PC-3 (cell line): Measurements from ENCODE around the gene TMEM219. TPM values are rescaled to one million over a fixed set of nuclear protein-coding genes. Genes with fewer than 3 reads are reported as not detected.

ENCODE experiments used
- ATAC-seq: fragments of 200-7000 bp; cut with Tn5 transposase; 2 replicates; pipeline ENCODE4 v1.9.1; 2020; ENCODE audit warnings: mild to moderate bottlenecking, moderate library complexity
- BruUV-seq: library from RNA; stranded (reverse); fragments of 400-500 nt; replicated peaks from 2 replicates; lab custom pipeline; 2021; lab: Mats Ljungman, UMichigan
- CTCF ChIA-PET: fragments of 300-600 bp; sonication (Branson Sonifier 250); formaldehyde crosslinking; loops from one replicate; lab custom pipeline; 2022; ENCODE audit warnings: antibody characterized with exemption; lab: Charles Lee
- POLR2A ChIA-PET: fragments of 300-600 bp; sonication (Branson Sonifier 250); formaldehyde crosslinking; loops from one replicate; lab custom pipeline; 2022; ENCODE audit warnings: antibody characterized with exemption; ENCODE audit not compliant: unreplicated experiment; lab: Charles Lee
- DNase-seq: peaks from one replicate; pipeline ENCODE4 v3.0.0-alpha.2; 2015
- H2AFZ ChIP-seq: fragments of 300-600 bp; sonication (generic); 2 replicates; pipeline ENCODE4 v1.6.0; 2016; ENCODE audit warnings: antibody characterized with exemption, low read length
- H3F3A ChIP-seq: fragments of 300-600 bp; sonication (generic); one replicate; pipeline ENCODE4 v1.6.0; 2017; ENCODE audit warnings: antibody characterized with exemption, low read length, control low read depth, mild to moderate bottlenecking; ENCODE audit not compliant: unreplicated experiment
- H3K27ac ChIP-seq: fragments of 300-600 bp; sonication (generic); 2 replicates; pipeline ENCODE4 v1.5.1; 2016; ENCODE audit warnings: mild to moderate bottlenecking, low read length
- H3K27me3 ChIP-seq: fragments of 300-600 bp; sonication (generic); 2 replicates; pipeline ENCODE4 v1.6.1; 2016; ENCODE audit warnings: low read length, mixed read lengths
- H3K36me3 ChIP-seq: fragments of 300-600 bp; sonication (generic); 2 replicates; pipeline ENCODE4 v1.6.1; 2016; ENCODE audit warnings: low read depth, mixed run types, low read length, mixed read lengths
- H3K4me1 ChIP-seq: fragments of 300-600 bp; sonication (generic); 2 replicates; pipeline ENCODE4 v1.5.1; 2016; ENCODE audit warnings: low read length; ENCODE audit not compliant: insufficient read depth
- H3K4me2 ChIP-seq: fragments of 300-600 bp; sonication (generic); 2 replicates; pipeline ENCODE4 v1.6.0; 2016; ENCODE audit warnings: low read length
- H3K4me3 ChIP-seq: fragments of 300-600 bp; sonication (generic); 2 replicates; pipeline ENCODE4 v1.5.1; 2016; ENCODE audit warnings: mild to moderate bottlenecking, low read length, mixed read lengths
- H3K79me2 ChIP-seq: fragments of 300-600 bp; sonication (generic); 2 replicates; pipeline ENCODE4 v1.6.1; 2017; ENCODE audit warnings: low read length, mixed read lengths
- H3K9ac ChIP-seq: fragments of 300-600 bp; sonication (generic); 2 replicates; pipeline ENCODE4 v1.6.0; 2016; ENCODE audit warnings: mild to moderate bottlenecking, low read length
- H3K9me2 ChIP-seq: fragments of 300-600 bp; sonication (generic); replicated peaks from 2 replicates; pipeline ENCODE4 v1.6.1; 2016; ENCODE audit warnings: mixed run types, low read length, mixed read lengths
- H3K9me3 ChIP-seq: fragments of 300-600 bp; sonication (generic); 2 replicates; pipeline ENCODE4 v1.6.1; 2016; ENCODE audit warnings: low read length, mixed read lengths
- H4K20me1 ChIP-seq: fragments of 300-600 bp; sonication (generic); 2 replicates; pipeline ENCODE4 v1.6.1; 2016; ENCODE audit warnings: low read length, mixed read lengths
- CTCF ChIP-seq: fragments of 300-600 bp; sonication (generic); conservative IDR thresholded peaks from 2 replicates; pipeline ENCODE4 v1.5.1; 2017; ENCODE audit warnings: antibody characterized with exemption, low read depth, mild to moderate bottlenecking, low read length
- EZH2 ChIP-seq: fragments of 300-600 bp; sonication (generic); IDR thresholded peaks from one replicate; pipeline ENCODE4 v1.6.1; 2017; ENCODE audit warnings: antibody characterized with exemption, mild to moderate bottlenecking, low read length; ENCODE audit not compliant: unreplicated experiment
- EZH2phosphoT487 ChIP-seq: fragments of 300-600 bp; sonication (generic); IDR thresholded peaks from 2 replicates; pipeline ENCODE4 v1.6.1; 2018; ENCODE audit warnings: mild to moderate bottlenecking, antibody characterized with exemption, low read length, borderline replicate concordance
- intact Hi-C: fragments of 100-400 bp; cut with micrococcal nuclease; formaldehyde crosslinking; loops from 2 replicates; pipeline ENCODE4 v1.9.0; 2023
- total RNA-seq: library from RNA; depleted of rRNA; stranded (reverse); fragments of >200 nt; gene quantifications from 2 replicates; pipeline ENCODE4 v1.2.3, GENCODE V29; 2014

Gene TMEM219
- total RNA-seq, 1 experiment from 2014 or later = 60.9 TPM

GRCh38 chr16:29982560-29983419 lies 20.9 kb downstream of the TMEM219 start:
- peaks cover 6% of the 10 kb centered on the region for H3K79me2 ChIP-seq
- no peaks in the 10 kb centered on the region for H3K27me3 ChIP-seq
- no peak overlapping the region for H3K9ac ChIP-seq
- H3K27ac ChIP-seq = no peak overlapping the region
- intact Hi-C loops = no loop called here
- no peaks in the 10 kb centered on the region for H3K9me3 ChIP-seq
- H3F3A ChIP-seq = no peaks in the 10 kb centered on the region
- ChIA-PET POLR2A (no interaction called here), CTCF (no interaction called here)
- no peaks in the 10 kb centered on the region for H4K20me1 ChIP-seq
- no peaks in the 10 kb centered on the region for H3K9me2 ChIP-seq
- ATAC-seq (no peak), DNase-seq (no peak)
- peaks cover 43% of the 10 kb centered on the region for H3K36me3 ChIP-seq
- BruUV-seq = no TSS peak
- no peak overlapping the region for H3K4me3 ChIP-seq
- TF ChIP-seq EZH2phosphoT487 (no peak), CTCF (no peak), EZH2 (no peak)
- H2AFZ ChIP-seq = no peak overlapping the region
- H3K4me2 ChIP-seq = no peak overlapping the region
- no peaks in the 10 kb centered on the region for H3K4me1 ChIP-seq

GRCh38 chr16:29983420-29984136 lies 21.7 kb downstream of the TMEM219 start:
- ChIA-PET POLR2A (no interaction called here), CTCF (no interaction called here)
- peaks cover 36% of the 10 kb centered on the region for H3K36me3 ChIP-seq

More at GRCh38 chr16:29983420-29984136, 21.7 kb downstream of the TMEM219 start:
- H3K27ac ChIP-seq = no peak overlapping the region
- no TSS peak for BruUV-seq
- no peaks in the 10 kb centered on the region for H3K9me2 ChIP-seq
- H3K4me2 ChIP-seq = no peak overlapping the region
- H3K27me3 ChIP-seq = no peaks in the 10 kb centered on the region
- H3K4me1 ChIP-seq = no peaks in the 10 kb centered on the region
- H4K20me1 ChIP-seq = no peaks in the 10 kb centered on the region
- TF ChIP-seq EZH2phosphoT487 (no peak), EZH2 (no peak), CTCF (no peak)
- H3K9me3 ChIP-seq = no peaks in the 10 kb centered on the region
- no peak for DNase-seq
- intact Hi-C loops = no loop called here
- no peak overlapping the region for H3K4me3 ChIP-seq
- no peak overlapping the region for H2AFZ ChIP-seq
- H3K9ac ChIP-seq = no peak overlapping the region
- no peaks in the 10 kb centered on the region for H3K79me2 ChIP-seq
- H3F3A ChIP-seq = no peaks in the 10 kb centered on the region
- no peak for ATAC-seq
